ENCODE results near the gene CFAP20. TPM values are rescaled to one million over a fixed set of nuclear protein-coding genes. Genes with fewer than 3 reads are reported as not detected.

The CFAP20 gene
- total RNA-seq, 2 experiments from 2014 or later, result 250 to 261 TPM

GRCh38 chr16:58088091-58088490 is 41.1 kb downstream of the CFAP20 start:
- Mint-ChIP-seq H3K27me3 (no peaks in the 10 kb centered on the region), H3K9me3 (no peaks in the 10 kb centered on the region), H3K4me3 (no peak overlapping the region), H3K4me1 (ENCODE audit: low read depth) (no peaks in the 10 kb centered on the region), H3K36me3 (ENCODE audit: low read depth) (no peaks in the 10 kb centered on the region), H3K27ac (no peak overlapping the region)
- Histone ChIP-seq H3K36me3 (ENCODE audit: insufficient read depth, low read length) (no peaks in the 10 kb centered on the region), H3K27me3 (ENCODE audit: control insufficient read depth in 1 of 2, insufficient read depth in 2 of 2, low read length in 2 of 2) (no peaks in the 10 kb centered on the region), H3K4me3 (ENCODE audit: low read length) (no peak overlapping the region), H3K4me1 (ENCODE audit: insufficient read depth, low read length) (no peaks in the 10 kb centered on the region), H3K9me3 (ENCODE audit: control insufficient read depth in 1 of 2, insufficient read depth in 1 of 2, low read length in 2 of 2) (no peaks in the 10 kb centered on the region), H3K27ac (ENCODE audit: low read depth in 1 of 2, low read length in 2 of 2) (no peak overlapping the region)
- TF ChIP-seq CTCF (IDR thresholded peaks at IDR 0.05), result no peak
- ATAC-seq (ENCODE audit: poor library complexity) (no peak), DNase-seq (no peak)
- POLR2A ChIA-PET, result no interaction called here
- intact Hi-C loops (cut with DNase I, micrococcal nuclease), result no loop called here
- CTCF ChIA-PET, result no interaction called here

- H3K27ac ChIP-seq (ENCODE audit: low read depth in 1 of 2, low read length in 2 of 2), result no peak overlapping the region
- no peak for ATAC-seq (ENCODE audit: poor library complexity)
- no peak for DNase-seq
- Mint-ChIP-seq H3K4me1 (ENCODE audit: low read depth) (no peaks in the 10 kb centered on the region), H3K9me3 (no peaks in the 10 kb centered on the region), H3K27ac (no peak overlapping the region), H3K4me3 (no peak overlapping the region), H3K27me3 (no peaks in the 10 kb centered on the region), H3K36me3 (ENCODE audit: low read depth) (no peaks in the 10 kb centered on the region)
- intact Hi-C loops (cut with DNase I, micrococcal nuclease), result no loop called here
- no peaks in the 10 kb centered on the region for H3K9me3 ChIP-seq (ENCODE audit: control insufficient read depth in 1 of 2, insufficient read depth in 1 of 2, low read length in 2 of 2)
- no peak overlapping the region for H3K4me3 ChIP-seq (ENCODE audit: low read length)
- no peaks in the 10 kb centered on the region for H3K36me3 ChIP-seq (ENCODE audit: insufficient read depth, low read length)
- H3K27me3 ChIP-seq (ENCODE audit: control insufficient read depth in 1 of 2, insufficient read depth in 2 of 2, low read length in 2 of 2), result no peaks in the 10 kb centered on the region
- ChIA-PET POLR2A (no interaction called here), CTCF (no interaction called here)
- no peak for TF ChIP-seq CTCF (IDR thresholded peaks at IDR 0.05)
- no peaks in the 10 kb centered on the region for H3K4me1 ChIP-seq (ENCODE audit: insufficient read depth, low read length)
These were observed 41.8 kb downstream of the CFAP20 start for GRCh38 chr16:58087209-58087913.

GRCh38 chr16:58086381-58087208 is 42.6 kb downstream of the CFAP20 start:
- H3K9me3 ChIP-seq (ENCODE audit: control insufficient read depth in 1 of 2, insufficient read depth in 1 of 2, low read length in 2 of 2), result no peaks in the 10 kb centered on the region
- no peaks in the 10 kb centered on the region for H3K4me1 ChIP-seq (ENCODE audit: insufficient read depth, low read length)
- no peaks in the 10 kb centered on the region for H3K36me3 Mint-ChIP-seq (ENCODE audit: low read depth)
- TF ChIP-seq CTCF (IDR thresholded peaks at IDR 0.05), result no peak
- intact Hi-C loops (cut with DNase I, micrococcal nuclease), result no loop called here
- no peaks in the 10 kb centered on the region for H3K9me3 Mint-ChIP-seq
- H3K27ac ChIP-seq (ENCODE audit: low read depth in 1 of 2, low read length in 2 of 2), result no peak overlapping the region
- no peak overlapping the region for H3K4me3 Mint-ChIP-seq
- CTCF ChIA-PET, result no interaction called here
- H3K27me3 ChIP-seq (ENCODE audit: control insufficient read depth in 1 of 2, insufficient read depth in 2 of 2, low read length in 2 of 2), result no peaks in the 10 kb centered on the region
- no peaks in the 10 kb centered on the region for H3K4me1 Mint-ChIP-seq (ENCODE audit: low read depth)
- no peaks in the 10 kb centered on the region for H3K27me3 Mint-ChIP-seq
- H3K4me3 ChIP-seq (ENCODE audit: low read length), result no peak overlapping the region
- no peaks in the 10 kb centered on the region for H3K36me3 ChIP-seq (ENCODE audit: insufficient read depth, low read length)
- H3K27ac Mint-ChIP-seq, result no peak overlapping the region
- no peak for DNase-seq
- POLR2A ChIA-PET, result no interaction called here
- no peak for ATAC-seq (ENCODE audit: poor library complexity)

Data from CD4-positive, alpha-beta T cell (primary cell).